GM23248 (cell line): ENCODE measurements around the gene TKTL2.

ENCODE experiments used
- EZH2 ChIP-seq: fragments of 200-600 bp; sonication (generic); IDR thresholded peaks from 2 replicates; pipeline ENCODE4 v1.6.1; 2018; ENCODE audit warnings: antibody characterized with exemption, mild to moderate bottlenecking; ENCODE audit not compliant: insufficient read depth, poor library complexity, severe bottlenecking
- EZH2phosphoT487 ChIP-seq: fragments of 200-600 bp; sonication (generic); IDR thresholded peaks from 2 replicates; pipeline ENCODE4 v1.6.1; 2018; ENCODE audit warnings: antibody characterized with exemption, moderate library complexity, mild to moderate bottlenecking, low read depth; ENCODE audit not compliant: insufficient read depth

- TF ChIP-seq EZH2 (no peak), EZH2phosphoT487 (no peak)
These were observed at the start of gene TKTL2 for GRCh38 chr4:163473576-163473975.
